DMS114 treated with DMSO at 0.1 percent for 48 hours (cell line): ENCODE measurements around the gene FXYD3.

ENCODE experiments used
- DNase-seq: peaks from one replicate; lab custom pipeline; 2025; ENCODE audit not compliant: unreplicated experiment; lab: John Stamatoyannopoulos, UW

Gene FXYD3

GRCh38 chr19:35157431-35157830 is 41.8 kb downstream of the FXYD3 start:
- no peak for DNase-seq

GRCh38 chr19:35159606-35160005 is 44.0 kb downstream of the FXYD3 start:
- DNase-seq: no peak

GRCh38 chr19:35160629-35161433 is 45.2 kb downstream of the FXYD3 start:
- DNase-seq: no peak

- DNase-seq: no peak
Measured at GRCh38 chr19:35161434-35161743, 45.8 kb downstream of the FXYD3 start.

- DNase-seq: no peak
Measured at GRCh38 chr19:35162471-35163326, 47.1 kb downstream of the FXYD3 start.

GRCh38 chr19:35164418-35164817 is 48.8 kb downstream of the FXYD3 start:
- no peak for DNase-seq

GRCh38 chr19:35165200-35166058 is 49.8 kb downstream of the FXYD3 start:
- DNase-seq: no peak

GRCh38 chr19:35166100-35167063 is 50.8 kb downstream of the FXYD3 start:
- DNase-seq: no peak

- no peak for DNase-seq
Measured at GRCh38 chr19:35167251-35168119, 51.9 kb downstream of the FXYD3 start.

- DNase-seq: no peak
Measured at GRCh38 chr19:35168196-35168595, 52.6 kb downstream of the FXYD3 start.

GRCh38 chr19:35169221-35169995 is 53.8 kb downstream of the FXYD3 start:
- DNase-seq: no peak

GRCh38 chr19:35170359-35171061 is 54.9 kb downstream of the FXYD3 start:
- no peak for DNase-seq

GRCh38 chr19:35171730-35172129 is 56.1 kb downstream of the FXYD3 start:
- no peak for DNase-seq
